Measurements from ENCODE around the gene ZNF385C. TPM values are rescaled to one million over a fixed set of nuclear protein-coding genes. Genes with fewer than 3 reads are reported as not detected.

The ZNF385C gene
- total RNA-seq, 1 experiment from 2014 or later, result 2.8 TPM

DNA sequence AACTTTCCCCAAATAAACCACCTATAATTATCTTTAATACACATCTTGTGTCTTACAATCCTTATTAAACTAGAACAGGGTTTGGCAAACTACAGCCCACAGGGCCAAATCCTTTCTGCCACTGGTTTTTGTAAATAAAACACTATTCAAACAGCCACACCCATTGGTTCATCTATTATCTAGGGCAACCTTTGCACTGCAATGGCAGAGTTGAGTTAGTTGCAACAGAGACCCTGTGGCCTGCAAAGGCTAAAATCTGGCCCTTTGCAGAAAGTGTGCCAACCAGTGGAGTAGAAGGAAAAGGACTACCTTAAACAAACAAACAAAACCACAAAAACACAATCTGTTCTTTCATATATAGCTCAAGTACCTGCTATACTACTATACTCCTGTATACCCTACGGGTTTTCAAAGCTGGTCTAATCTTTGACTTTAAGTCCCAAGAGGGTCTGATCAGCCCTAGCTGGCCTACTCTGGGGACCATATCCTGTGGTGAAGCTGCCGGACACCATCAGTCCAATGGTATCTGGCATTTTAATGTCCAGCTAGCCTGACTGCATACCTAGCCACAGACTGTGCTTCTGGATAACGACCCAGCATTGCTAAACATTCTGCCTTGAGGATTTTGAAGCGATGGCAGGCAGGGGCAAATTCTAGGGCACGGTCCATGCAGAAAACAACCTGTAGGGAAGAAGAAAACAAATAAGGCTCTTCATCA lies 108.4 kb downstream of the ZNF385C start:
- Mint-ChIP-seq H3K27ac (no peak overlapping the region), H3K27me3 (ENCODE audit: low read depth) (no peaks in the 10 kb centered on the region), H3K36me3 (ENCODE audit: insufficient read depth in 1 of 3, low read depth in 3 of 3) (peaks cover 55 to 95% (median 93%) of the 10 kb centered on the region in 3 experiments), H3K4me3 (no peak overlapping the region), H3K9me3 (no peaks in the 10 kb centered on the region), H3K4me1 (no peaks in the 10 kb centered on the region)
- H2BK20ac ChIP-seq (ENCODE audit: low read depth, low read length, poor library complexity, severe bottlenecking), result no peak overlapping the region
- H2BK120ac ChIP-seq (ENCODE audit: low read depth, low read length, poor library complexity, severe bottlenecking), result no peak overlapping the region
- H4K5ac ChIP-seq (ENCODE audit: insufficient read length, low read depth, low read length), result no peak overlapping the region
- H3K18ac ChIP-seq (ENCODE audit: insufficient read length, low read depth, low read length), result no peak overlapping the region
- H2AK5ac ChIP-seq (ENCODE audit: insufficient read length, low read length), result no peak overlapping the region
- no peaks in the 10 kb centered on the region for H3K23me2 ChIP-seq (ENCODE audit: insufficient read length, low read depth, low read length, poor library complexity, severe bottlenecking)
- no peak overlapping the region for H3K23ac ChIP-seq (ENCODE audit: insufficient read length, low read depth, low read length)
- H3K4me2 ChIP-seq (ENCODE audit: insufficient read depth, insufficient read length, low read length), result no peak overlapping the region
- H3K79me2 ChIP-seq (ENCODE audit: insufficient read depth, low read length), result no peaks in the 10 kb centered on the region
- no peaks in the 10 kb centered on the region for H4K20me1 ChIP-seq (ENCODE audit: control insufficient read depth, insufficient read depth, insufficient read length)
- no peaks in the 10 kb centered on the region for H3K27me3 ChIP-seq (ENCODE audit: insufficient read depth, low read length)
- no peak overlapping the region for H3K9ac ChIP-seq (ENCODE audit: extremely low read depth, insufficient read length, low read length)
- no peak overlapping the region for H3T11ph ChIP-seq (ENCODE audit: low read length)
- DNase-seq, result no peak
- no peak overlapping the region for H2BK5ac ChIP-seq (ENCODE audit: insufficient read length, low read length)
- TF ChIP-seq, protein P1, sequence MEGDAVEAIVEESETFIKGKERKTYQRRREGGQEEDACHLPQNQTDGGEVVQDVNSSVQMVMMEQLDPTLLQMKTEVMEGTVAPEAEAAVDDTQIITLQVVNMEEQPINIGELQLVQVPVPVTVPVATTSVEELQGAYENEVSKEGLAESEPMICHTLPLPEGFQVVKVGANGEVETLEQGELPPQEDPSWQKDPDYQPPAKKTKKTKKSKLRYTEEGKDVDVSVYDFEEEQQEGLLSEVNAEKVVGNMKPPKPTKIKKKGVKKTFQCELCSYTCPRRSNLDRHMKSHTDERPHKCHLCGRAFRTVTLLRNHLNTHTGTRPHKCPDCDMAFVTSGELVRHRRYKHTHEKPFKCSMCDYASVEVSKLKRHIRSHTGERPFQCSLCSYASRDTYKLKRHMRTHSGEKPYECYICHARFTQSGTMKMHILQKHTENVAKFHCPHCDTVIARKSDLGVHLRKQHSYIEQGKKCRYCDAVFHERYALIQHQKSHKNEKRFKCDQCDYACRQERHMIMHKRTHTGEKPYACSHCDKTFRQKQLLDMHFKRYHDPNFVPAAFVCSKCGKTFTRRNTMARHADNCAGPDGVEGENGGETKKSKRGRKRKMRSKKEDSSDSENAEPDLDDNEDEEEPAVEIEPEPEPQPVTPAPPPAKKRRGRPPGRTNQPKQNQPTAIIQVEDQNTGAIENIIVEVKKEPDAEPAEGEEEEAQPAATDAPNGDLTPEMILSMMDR (conservative IDR thresholded peaks at IDR 0.05), result no peak
- no peak overlapping the region for H3K14ac ChIP-seq (ENCODE audit: insufficient read depth, low read length)
- H3K79me1 ChIP-seq (ENCODE audit: insufficient read depth, low read depth, low read length, poor library complexity, severe bottlenecking), result no peaks in the 10 kb centered on the region
- no peak overlapping the region for H3K4ac ChIP-seq (ENCODE audit: low read depth, low read length)
- no peak overlapping the region for H2AFZ ChIP-seq (ENCODE audit: low read length)
- WGBS (ENCODE audit: extremely low coverage, insufficient read length, low lambda C conversion rate), result no CpG with 5 or more reads among the region's 5 CpGs
- no peak overlapping the region for H4K91ac ChIP-seq (ENCODE audit: insufficient read length, low read depth, low read length)
- no peaks in the 10 kb centered on the region for H3K9me3 ChIP-seq (ENCODE audit: control insufficient read depth, low read depth, low read length)
- H4K8ac ChIP-seq (replicated peaks; ENCODE audit: insufficient read length, low read depth, low read length), result no peak overlapping the region
- no peaks in the 10 kb centered on the region for H3K4me1 ChIP-seq (ENCODE audit: insufficient read depth, low read length)
- no peak overlapping the region for H3K27ac ChIP-seq (ENCODE audit: insufficient read length, low read depth, low read length)
- H2BK15ac ChIP-seq (ENCODE audit: low read depth, low read length), result no peak overlapping the region
- no peak overlapping the region for H3K56ac ChIP-seq (ENCODE audit: insufficient read length, low read depth, low read length)
- H2BK12ac ChIP-seq (ENCODE audit: insufficient read length, low read depth, low read length), result no peak overlapping the region

All from H9 (cell line).